Epithelial cell of esophagus (primary cell): ENCODE results near the gene PAN3.
A peak's percentile ranks its signal among the peaks of the same experiment; 100 is the strongest.

Experiments
- DNase-seq: peaks from one replicate; pipeline ENCODE4 v3.0.0; 2010; ENCODE audit warnings: low read depth
- H3K4me3 ChIP-seq: 2 replicates; pipeline ENCODE4 v1.5.1; 2011; ENCODE audit warnings: mild to moderate bottlenecking, low read length, control low read depth
- TF ChIP-seq, protein P1 (sequence below): IDR thresholded peaks from 2 replicates; pipeline ENCODE4 v1.5.1; 2011; ENCODE audit warnings: low read depth, mild to moderate bottlenecking, low read length, control low read depth, inconsistent platforms; ENCODE audit not compliant: insufficient read depth; ENCODE audit errors: missing control alignments

Gene PAN3

DNA sequence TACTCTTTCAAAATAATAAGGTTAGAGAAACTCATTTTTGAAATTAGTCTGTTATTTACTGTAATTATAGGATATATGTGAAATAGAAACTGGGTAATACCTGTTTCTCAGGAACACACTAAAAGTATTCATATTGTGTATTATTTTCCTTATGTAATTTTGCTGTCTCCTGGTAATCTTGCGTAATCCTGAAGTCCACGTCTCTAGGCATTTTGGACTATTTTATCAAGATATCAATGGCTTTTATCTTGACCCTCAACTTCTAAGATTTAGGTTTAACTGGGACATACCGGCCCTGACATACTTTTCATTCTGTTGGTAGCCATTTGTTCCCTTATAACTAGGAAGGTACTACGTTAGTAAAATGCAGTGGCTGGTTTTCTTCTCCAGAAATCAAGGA lies 80.3 kb downstream of the PAN3 start:
- DNase-seq = no peak
- no peak overlapping the region for H3K4me3 ChIP-seq
- TF ChIP-seq, protein P1, sequence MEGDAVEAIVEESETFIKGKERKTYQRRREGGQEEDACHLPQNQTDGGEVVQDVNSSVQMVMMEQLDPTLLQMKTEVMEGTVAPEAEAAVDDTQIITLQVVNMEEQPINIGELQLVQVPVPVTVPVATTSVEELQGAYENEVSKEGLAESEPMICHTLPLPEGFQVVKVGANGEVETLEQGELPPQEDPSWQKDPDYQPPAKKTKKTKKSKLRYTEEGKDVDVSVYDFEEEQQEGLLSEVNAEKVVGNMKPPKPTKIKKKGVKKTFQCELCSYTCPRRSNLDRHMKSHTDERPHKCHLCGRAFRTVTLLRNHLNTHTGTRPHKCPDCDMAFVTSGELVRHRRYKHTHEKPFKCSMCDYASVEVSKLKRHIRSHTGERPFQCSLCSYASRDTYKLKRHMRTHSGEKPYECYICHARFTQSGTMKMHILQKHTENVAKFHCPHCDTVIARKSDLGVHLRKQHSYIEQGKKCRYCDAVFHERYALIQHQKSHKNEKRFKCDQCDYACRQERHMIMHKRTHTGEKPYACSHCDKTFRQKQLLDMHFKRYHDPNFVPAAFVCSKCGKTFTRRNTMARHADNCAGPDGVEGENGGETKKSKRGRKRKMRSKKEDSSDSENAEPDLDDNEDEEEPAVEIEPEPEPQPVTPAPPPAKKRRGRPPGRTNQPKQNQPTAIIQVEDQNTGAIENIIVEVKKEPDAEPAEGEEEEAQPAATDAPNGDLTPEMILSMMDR = no peak

DNA sequence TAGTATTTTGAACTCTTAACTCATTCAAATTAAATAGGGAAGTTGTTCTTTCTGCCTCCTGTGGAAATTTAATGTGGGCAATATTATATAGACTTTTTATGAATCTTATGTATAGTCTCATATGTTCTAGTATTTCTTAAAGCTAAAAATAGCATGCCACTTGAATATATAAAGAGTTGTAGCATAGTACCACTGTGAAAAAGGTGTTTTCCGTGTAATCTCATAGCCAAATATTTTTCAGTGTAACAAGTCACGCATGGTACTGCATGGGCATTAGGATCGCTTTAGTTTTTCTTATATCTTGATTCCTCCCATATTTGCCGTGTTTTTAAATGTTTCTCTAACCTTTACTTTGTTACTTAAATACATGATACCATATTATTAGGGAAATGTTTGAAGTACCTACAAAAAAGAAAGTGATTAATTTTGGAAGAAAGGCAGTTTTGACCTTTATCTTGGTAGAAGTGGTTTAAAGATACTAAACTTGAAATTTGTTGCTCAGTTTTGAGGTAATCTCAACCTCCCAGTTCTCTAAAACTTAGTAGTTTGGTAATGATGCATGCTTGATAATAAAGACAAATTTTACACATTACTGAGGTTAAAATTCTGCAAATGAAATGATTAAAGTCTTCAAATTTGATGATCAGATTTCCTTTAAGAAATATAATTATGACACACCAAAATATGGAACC lies 81.2 kb downstream of the PAN3 start:
- TF ChIP-seq, protein P1 = no peak
- DNase-seq = no peak

DNA sequence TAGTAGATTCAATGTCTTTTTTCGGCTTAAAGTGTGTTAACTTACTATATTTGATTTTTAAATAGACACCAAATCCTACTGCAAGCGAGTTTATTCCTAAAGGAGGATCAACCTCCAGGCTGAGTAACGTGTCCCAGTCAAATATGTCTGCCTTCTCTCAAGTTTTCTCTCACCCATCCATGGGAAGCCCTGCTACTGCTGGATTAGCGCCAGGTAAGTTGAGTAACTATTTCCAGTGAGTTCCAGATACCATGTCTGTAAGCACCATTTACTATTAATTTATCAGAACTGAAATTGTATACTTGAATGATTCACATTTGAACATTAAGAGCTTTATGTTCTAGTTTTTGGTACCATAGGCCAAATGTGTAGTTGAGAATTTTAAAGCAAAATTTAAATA lies 81.8 kb downstream of the PAN3 start:
- TF ChIP-seq, protein P1 = no peak
- peak; percentile 14 for DNase-seq
- H3K4me3 ChIP-seq = no peak overlapping the region

More for the DNA sequence above, 81.2 kb downstream of the PAN3 start:
- H3K4me3 ChIP-seq = no peak overlapping the region

DNA sequence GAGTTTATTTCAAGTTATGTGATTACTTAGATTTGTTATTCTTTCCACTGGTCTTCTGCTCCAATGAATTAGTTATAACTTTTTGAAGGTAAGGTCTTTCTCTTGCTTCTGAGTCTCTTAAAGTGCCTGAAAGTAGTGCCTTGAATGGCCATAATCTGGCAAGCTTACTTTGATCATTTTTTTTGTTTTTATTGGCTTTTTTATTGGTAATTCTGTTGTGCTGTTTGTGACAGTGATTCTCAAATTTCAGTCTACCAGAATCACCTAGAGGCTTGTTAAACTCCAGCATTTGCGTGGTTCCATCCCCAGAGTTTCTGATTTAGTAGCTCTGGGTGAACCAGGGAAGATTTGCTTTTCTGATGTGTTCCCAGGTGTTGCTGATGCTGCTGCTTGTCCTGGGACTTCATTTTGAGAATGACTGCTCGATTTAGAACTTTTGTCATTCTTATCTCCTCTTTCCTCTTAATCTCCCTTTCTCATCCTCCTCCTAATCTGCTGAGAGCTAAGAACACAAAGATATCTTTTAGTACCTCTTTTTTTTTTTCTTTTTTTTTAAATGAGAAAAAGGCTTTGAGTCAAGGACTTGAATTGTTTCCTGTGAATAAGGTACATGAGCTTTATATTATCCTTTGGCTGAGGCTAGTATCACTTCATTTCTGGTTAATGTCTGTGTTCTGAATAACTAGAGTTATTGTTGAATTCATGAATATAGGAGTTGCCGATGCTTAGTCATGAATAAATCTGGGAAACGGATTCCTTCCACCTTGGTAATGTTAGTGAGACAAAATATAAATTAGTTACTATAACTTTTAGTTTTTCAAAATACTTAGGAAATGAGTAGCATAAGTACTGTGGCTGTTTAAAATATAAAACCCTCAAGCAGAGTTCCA lies 91.4 kb downstream of the PAN3 start:
- no peak overlapping the region for H3K4me3 ChIP-seq
- DNase-seq = no peak
- TF ChIP-seq, protein P1 = no peak

DNA sequence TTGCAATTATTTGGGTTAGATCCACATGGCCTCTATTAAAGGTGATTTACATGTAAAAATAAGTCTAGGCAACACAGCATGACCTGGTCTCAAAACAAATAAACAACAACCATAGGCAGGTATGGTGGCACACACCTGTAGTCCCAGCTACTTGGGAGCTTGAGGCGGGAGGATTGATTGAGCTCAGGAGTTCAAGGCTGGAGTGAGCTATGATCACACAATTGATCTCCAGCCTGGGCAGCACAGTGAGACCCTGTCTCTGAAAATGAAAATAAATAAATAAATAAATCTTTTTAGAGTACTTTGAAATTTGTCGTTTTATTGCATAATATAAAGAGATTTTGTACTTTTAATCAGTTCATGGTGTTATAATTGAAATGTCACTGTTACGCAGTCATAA lies 93.3 kb downstream of the PAN3 start:
- TF ChIP-seq, protein P1 = no peak
- no peak overlapping the region for H3K4me3 ChIP-seq
- DNase-seq = no peak

DNA sequence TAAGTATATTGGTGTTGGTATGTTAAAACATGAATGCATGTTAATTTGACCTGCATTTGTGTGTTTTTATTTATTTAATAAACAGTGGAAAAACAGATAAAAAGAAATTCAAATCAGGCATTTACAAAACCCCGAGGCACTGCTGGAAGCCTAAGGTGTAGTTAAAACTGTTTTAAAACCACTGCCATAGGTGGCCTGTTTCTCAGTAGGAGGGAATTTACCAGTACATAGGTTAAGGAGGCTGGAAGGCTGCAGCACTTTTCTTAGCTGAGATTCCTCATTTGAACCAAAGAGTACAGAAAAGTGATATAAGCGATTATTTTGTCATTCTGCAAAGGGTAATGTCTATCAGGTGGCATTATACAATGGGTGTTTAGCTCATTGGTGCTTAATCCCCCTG lies 99.6 kb downstream of the PAN3 start:
- no peak overlapping the region for H3K4me3 ChIP-seq
- no peak for DNase-seq
- TF ChIP-seq, protein P1 = no peak
